Adrenal gland (tissue), 5 donors: ENCODE results near the gene TRIO.

Experiments
- POLR2A ChIP-seq, 2 donors: fragments of 450-650 bp; IDR thresholded peaks; one replicate each; pipeline ENCODE4 v1.6.1; 2017; ENCODE audit warnings: antibody characterized with exemption in 2 of 2, mild to moderate bottlenecking in 2 of 2, moderate library complexity in 1 of 2
- TF ChIP-seq, protein P1 (sequence below), 6 experiments: fragments of 450-650 bp in 4 of 6; fragments of 200-600 bp in 2 of 6; sonication (generic) in 1 of 6; IDR thresholded peaks; 1 replicate in 5 of 6; 2 replicates in 1 of 6; pipeline versions ENCODE4 v1.5.1 to v1.8.0; 2016 to 2021; ENCODE audit warnings: antibody characterized with exemption in 6 of 6, mild to moderate bottlenecking in 2 of 6, moderate library complexity in 1 of 6
- donor health status: DM: no; HTN: no; CAD: no.

DNA sequence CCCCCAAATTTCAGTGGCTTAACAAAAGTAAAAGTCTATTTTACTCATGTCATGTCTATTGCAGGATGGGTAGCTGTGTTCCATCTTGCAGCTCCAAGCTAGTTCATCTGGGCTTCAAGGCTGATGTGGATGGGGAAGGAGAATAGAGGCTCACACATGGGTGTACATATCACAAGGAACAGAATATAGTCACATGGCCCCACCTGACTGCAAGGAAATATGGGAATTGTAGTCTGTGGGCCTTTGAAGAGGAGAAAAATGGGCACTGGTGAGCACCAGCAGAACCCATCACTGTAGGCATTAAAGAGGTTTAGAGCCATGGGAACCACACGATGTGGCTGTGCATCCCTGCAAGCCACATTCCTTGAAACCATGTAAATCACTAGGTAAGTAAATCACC is 17.9 kb upstream of the TRIO start:
- TF ChIP-seq, protein P1, sequence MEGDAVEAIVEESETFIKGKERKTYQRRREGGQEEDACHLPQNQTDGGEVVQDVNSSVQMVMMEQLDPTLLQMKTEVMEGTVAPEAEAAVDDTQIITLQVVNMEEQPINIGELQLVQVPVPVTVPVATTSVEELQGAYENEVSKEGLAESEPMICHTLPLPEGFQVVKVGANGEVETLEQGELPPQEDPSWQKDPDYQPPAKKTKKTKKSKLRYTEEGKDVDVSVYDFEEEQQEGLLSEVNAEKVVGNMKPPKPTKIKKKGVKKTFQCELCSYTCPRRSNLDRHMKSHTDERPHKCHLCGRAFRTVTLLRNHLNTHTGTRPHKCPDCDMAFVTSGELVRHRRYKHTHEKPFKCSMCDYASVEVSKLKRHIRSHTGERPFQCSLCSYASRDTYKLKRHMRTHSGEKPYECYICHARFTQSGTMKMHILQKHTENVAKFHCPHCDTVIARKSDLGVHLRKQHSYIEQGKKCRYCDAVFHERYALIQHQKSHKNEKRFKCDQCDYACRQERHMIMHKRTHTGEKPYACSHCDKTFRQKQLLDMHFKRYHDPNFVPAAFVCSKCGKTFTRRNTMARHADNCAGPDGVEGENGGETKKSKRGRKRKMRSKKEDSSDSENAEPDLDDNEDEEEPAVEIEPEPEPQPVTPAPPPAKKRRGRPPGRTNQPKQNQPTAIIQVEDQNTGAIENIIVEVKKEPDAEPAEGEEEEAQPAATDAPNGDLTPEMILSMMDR (IDR thresholded peaks at IDR 0.05): no peak
- no peak for TF ChIP-seq POLR2A (IDR thresholded peaks at IDR 0.05)
